SK-N-MC (cell line): ENCODE results near the gene ATP8B2.

ENCODE experiments used
- EZH2 ChIP-seq: fragments of 200-600 bp; sonication (generic); IDR thresholded peaks from one replicate; pipeline ENCODE4 v1.6.1; 2017; ENCODE audit warnings: antibody characterized with exemption
- FOXP2 ChIP-seq: optimal IDR thresholded peaks from 2 replicates; pipeline ENCODE3; 2011; ENCODE audit warnings: mild to moderate bottlenecking, moderate library complexity; ENCODE audit not compliant: insufficient read depth; ENCODE audit errors: extremely low read length, control extremely low read depth
- POLR2AphosphoS5 ChIP-seq: IDR thresholded peaks from 2 replicates; pipeline ENCODE4 v1.6.1; 2012; ENCODE audit warnings: mild to moderate bottlenecking, low read depth, low read length, borderline replicate concordance

DNA sequence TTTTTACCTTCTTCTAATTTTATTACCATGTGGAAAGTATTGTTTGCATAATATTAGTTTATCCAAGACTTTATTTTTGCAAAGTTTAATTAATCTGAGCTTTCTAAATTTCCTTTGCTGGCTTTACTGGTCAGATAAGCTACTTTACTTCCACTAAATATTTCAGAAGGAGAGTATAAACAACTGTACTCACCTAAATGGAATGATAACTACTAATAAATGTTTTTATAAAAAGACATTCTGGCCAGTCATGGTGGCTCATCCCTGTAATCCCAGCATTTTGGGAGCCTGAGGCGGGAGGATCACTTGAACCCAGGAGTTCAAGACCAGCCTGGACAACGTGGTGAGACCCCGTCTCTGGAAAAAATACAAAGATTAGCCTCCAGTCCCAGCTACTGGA lies 36.0 kb downstream of the ATP8B2 start:
- TF ChIP-seq POLR2AphosphoS5 (no peak), EZH2 (no peak), FOXP2 (no peak)
